ENCODE measurements around the gene CAPRIN1. TPM values are rescaled to one million over a fixed set of nuclear protein-coding genes. Genes with fewer than 3 reads are reported as not detected.

CAPRIN1 gene
- total and polyA plus RNA-seq, 7 experiments from 2014 or later: 65.0 to 227 (median 127) TPM

- DNase-seq: no peak
- Mint-ChIP-seq H3K36me3 (no peaks in the 10 kb centered on the region), H3K4me3 (no peak overlapping the region), H3K27me3 (peaks cover 0 to 7% (median 0%) of the 10 kb centered on the region in 5 donors), H3K27ac (no peak overlapping the region), H3K9me3 (no peaks in the 10 kb centered on the region), H3K4me1 (peaks cover 0 to 2% (median 0%) of the 10 kb centered on the region in 7 donors)
- CTCF ChIA-PET: no interaction called here
- H3K36me3 ChIP-seq (ENCODE audit: control insufficient read depth in 2 of 3, insufficient read depth in 3 of 3, low read length in 3 of 3): no peaks in the 10 kb centered on the region
- no peaks in the 10 kb centered on the region for H3K4me1 ChIP-seq (ENCODE audit: control insufficient read depth in 2 of 2, insufficient read depth in 2 of 2, low read length in 2 of 2)
- H3K4me3 ChIP-seq (ENCODE audit: low read length): no peak overlapping the region
- POLR2A ChIA-PET: no interaction called here
- H3K27ac ChIP-seq (ENCODE audit: low read depth, low read length): no peak overlapping the region
- no peak for ATAC-seq
- H3K9me3 ChIP-seq (ENCODE audit: control insufficient read depth in 2 of 3, low read length in 3 of 3): no peaks in the 10 kb centered on the region
- no peaks in the 10 kb centered on the region for H3K27me3 ChIP-seq (ENCODE audit: control insufficient read depth in 2 of 2, insufficient read depth in 2 of 2, low read length in 2 of 2)
- intact Hi-C loops (cut with micrococcal nuclease): no loop called here
Measured at GRCh38 chr11:34033399-34033798, 18.1 kb upstream of the CAPRIN1 start.

DNA sequence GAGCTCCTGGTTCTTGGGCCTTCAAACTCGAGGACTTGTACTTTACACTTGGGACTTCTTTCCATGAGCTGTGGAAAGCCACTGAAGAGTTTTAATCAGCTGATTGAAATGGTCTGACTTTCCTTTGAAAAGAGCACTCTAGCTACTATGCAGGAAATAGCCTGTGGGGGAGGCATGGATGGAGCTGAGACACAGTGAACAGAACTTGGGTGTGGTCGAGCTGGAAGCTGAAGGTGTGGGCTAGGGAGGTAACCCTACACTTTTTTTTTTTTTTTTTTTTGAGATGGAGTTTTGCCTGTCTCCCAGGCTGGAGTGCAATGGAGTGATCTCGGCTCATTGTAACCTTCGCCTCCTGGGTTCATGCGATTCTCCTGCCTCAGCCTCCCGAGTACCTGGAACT lies 17.5 kb upstream of the CAPRIN1 start:
- Mint-ChIP-seq H3K27ac (no peak overlapping the region), H3K9me3 (no peaks in the 10 kb centered on the region), H3K4me1 (peaks cover 0 to 2% (median 0%) of the 10 kb centered on the region in 7 donors), H3K4me3 (no peak overlapping the region), H3K36me3 (no peaks in the 10 kb centered on the region), H3K27me3 (peaks cover 0 to 5% (median 0%) of the 10 kb centered on the region in 5 donors)
- ChIA-PET POLR2A (no interaction called here), CTCF (no interaction called here)
- Histone ChIP-seq H3K36me3 (ENCODE audit: control insufficient read depth in 2 of 3, insufficient read depth in 3 of 3, low read length in 3 of 3) (no peaks in the 10 kb centered on the region), H3K9me3 (ENCODE audit: control insufficient read depth in 2 of 3, low read length in 3 of 3) (no peaks in the 10 kb centered on the region), H3K4me3 (ENCODE audit: low read length) (no peak overlapping the region), H3K27me3 (ENCODE audit: control insufficient read depth in 2 of 2, insufficient read depth in 2 of 2, low read length in 2 of 2) (no peaks in the 10 kb centered on the region), H3K4me1 (ENCODE audit: control insufficient read depth in 2 of 2, insufficient read depth in 2 of 2, low read length in 2 of 2) (no peaks in the 10 kb centered on the region), H3K27ac (ENCODE audit: low read depth, low read length) (no peak overlapping the region)
- intact Hi-C loops (cut with micrococcal nuclease): no loop called here
- ATAC-seq: no peak
- DNase-seq: no peak

GRCh38 chr11:34036456-34036855 lies 15.1 kb upstream of the CAPRIN1 start:
- Mint-ChIP-seq H3K36me3 (no peaks in the 10 kb centered on the region), H3K27ac (no peak overlapping the region), H3K27me3 (peaks cover 0 to 4% (median 0%) of the 10 kb centered on the region in 5 donors), H3K4me1 (peaks cover 0 to 2% (median 0%) of the 10 kb centered on the region in 7 donors), H3K9me3 (no peaks in the 10 kb centered on the region), H3K4me3 (no peak overlapping the region)
- ChIA-PET CTCF (no interaction called here), POLR2A (interaction anchor here (1.1 kb wide), 1 partner anchor 322 kb away, joined by 3 read pairs; the partner anchor contains the start of gene ABTB2)
- Histone ChIP-seq H3K9me3 (ENCODE audit: control insufficient read depth in 2 of 3, low read length in 3 of 3) (no peaks in the 10 kb centered on the region), H3K27ac (ENCODE audit: low read depth, low read length) (no peak overlapping the region), H3K4me1 (ENCODE audit: control insufficient read depth in 2 of 2, insufficient read depth in 2 of 2, low read length in 2 of 2) (no peaks in the 10 kb centered on the region), H3K36me3 (ENCODE audit: control insufficient read depth in 2 of 3, insufficient read depth in 3 of 3, low read length in 3 of 3) (no peaks in the 10 kb centered on the region), H3K27me3 (ENCODE audit: control insufficient read depth in 2 of 2, insufficient read depth in 2 of 2, low read length in 2 of 2) (no peaks in the 10 kb centered on the region), H3K4me3 (ENCODE audit: low read length) (no peak overlapping the region)
- DNase-seq: no peak
- no peak for ATAC-seq
- intact Hi-C loops (cut with micrococcal nuclease): no loop called here

GRCh38 chr11:34037016-34037415 lies 14.5 kb upstream of the CAPRIN1 start:
- Histone ChIP-seq H3K27ac (ENCODE audit: low read depth, low read length) (no peak overlapping the region), H3K4me1 (ENCODE audit: control insufficient read depth in 2 of 2, insufficient read depth in 2 of 2, low read length in 2 of 2) (no peaks in the 10 kb centered on the region), H3K27me3 (ENCODE audit: control insufficient read depth in 2 of 2, insufficient read depth in 2 of 2, low read length in 2 of 2) (no peaks in the 10 kb centered on the region), H3K36me3 (ENCODE audit: control insufficient read depth in 2 of 3, insufficient read depth in 3 of 3, low read length in 3 of 3) (no peaks in the 10 kb centered on the region), H3K4me3 (ENCODE audit: low read length) (no peak overlapping the region), H3K9me3 (ENCODE audit: control insufficient read depth in 2 of 3, low read length in 3 of 3) (no peaks in the 10 kb centered on the region)
- DNase-seq: no peak
- intact Hi-C loops (cut with micrococcal nuclease): no loop called here
- no peak overlapping the region for H3K27ac Mint-ChIP-seq
- peaks cover 0 to 2% (median 0%) of the 10 kb centered on the region in 7 donors for H3K4me1 Mint-ChIP-seq
- no peak overlapping the region for H3K4me3 Mint-ChIP-seq
- no peaks in the 10 kb centered on the region for H3K9me3 Mint-ChIP-seq
- ATAC-seq: no peak
- ChIA-PET CTCF (no interaction called here), POLR2A (no interaction called here)
- no peaks in the 10 kb centered on the region for H3K36me3 Mint-ChIP-seq
- peaks cover 0 to 4% (median 0%) of the 10 kb centered on the region in 5 donors for H3K27me3 Mint-ChIP-seq

DNA sequence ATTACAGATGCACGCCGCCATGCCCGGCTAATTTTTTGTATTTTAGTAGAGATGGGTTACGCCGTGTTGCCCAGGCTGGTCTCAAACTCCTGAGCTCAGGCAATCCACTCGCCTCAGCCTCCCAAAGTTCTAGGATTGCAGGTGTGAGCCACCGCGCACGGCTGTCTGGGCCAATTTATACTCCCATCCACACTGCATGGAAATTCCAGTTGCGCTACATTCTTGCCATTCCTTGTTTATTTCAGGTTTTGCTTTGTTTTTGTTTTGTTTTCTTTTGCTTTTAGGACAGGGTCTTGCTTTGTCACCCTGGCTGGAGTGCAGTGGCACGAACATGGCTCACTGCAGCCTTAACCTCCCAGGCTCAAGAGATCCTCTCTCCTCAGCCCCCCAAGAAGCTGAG lies 11.0 kb upstream of the CAPRIN1 start:
- ChIA-PET CTCF (no interaction called here), POLR2A (interaction anchor here (0.6 kb wide), 1 partner anchor 1026 kb away, joined by 3 read pairs; no protein-coding TSS in a partner anchor)
- Histone ChIP-seq H3K36me3 (ENCODE audit: control insufficient read depth in 2 of 3, insufficient read depth in 3 of 3, low read length in 3 of 3) (no peaks in the 10 kb centered on the region), H3K4me1 (ENCODE audit: control insufficient read depth in 2 of 2, insufficient read depth in 2 of 2, low read length in 2 of 2) (no peaks in the 10 kb centered on the region), H3K27ac (ENCODE audit: low read depth, low read length) (no peak overlapping the region), H3K9me3 (ENCODE audit: control insufficient read depth in 2 of 3, low read length in 3 of 3) (no peaks in the 10 kb centered on the region), H3K27me3 (ENCODE audit: control insufficient read depth in 2 of 2, insufficient read depth in 2 of 2, low read length in 2 of 2) (no peaks in the 10 kb centered on the region), H3K4me3 (ENCODE audit: low read length) (no peak overlapping the region)
- no peak overlapping the region for H3K4me3 Mint-ChIP-seq
- H3K9me3 Mint-ChIP-seq: no peaks in the 10 kb centered on the region
- H3K4me1 Mint-ChIP-seq: peaks cover 0 to 7% (median 4%) of the 10 kb centered on the region in 7 donors
- ATAC-seq (no peak), DNase-seq (no peak)
- no peak overlapping the region for H3K27ac Mint-ChIP-seq
- H3K27me3 Mint-ChIP-seq: peaks cover 5 to 14% (median 9%) of the 10 kb centered on the region in 5 donors
- H3K36me3 Mint-ChIP-seq: no peaks in the 10 kb centered on the region
- intact Hi-C loops (cut with micrococcal nuclease): no loop called here

GRCh38 chr11:34044664-34045485 lies 6.7 kb upstream of the CAPRIN1 start:
- H3K27ac ChIP-seq (ENCODE audit: low read depth, low read length): no peak overlapping the region
- no peak for DNase-seq
- H3K4me1 ChIP-seq (ENCODE audit: control insufficient read depth in 2 of 2, insufficient read depth in 2 of 2, low read length in 2 of 2): no peaks in the 10 kb centered on the region
- H3K36me3 Mint-ChIP-seq: no peaks in the 10 kb centered on the region
- no peaks in the 10 kb centered on the region for H3K9me3 Mint-ChIP-seq
- H3K27ac Mint-ChIP-seq: no peak overlapping the region
- H3K9me3 ChIP-seq (ENCODE audit: control insufficient read depth in 2 of 3, low read length in 3 of 3): no peaks in the 10 kb centered on the region
- H3K4me3 Mint-ChIP-seq: peak overlapping the region in 1 of 10 donors; percentile 8
- ChIA-PET CTCF (interaction anchor here (0.5 kb wide), 1 partner anchor 682 kb away, joined by 3 read pairs; no protein-coding TSS in a partner anchor), POLR2A (interaction anchor here (0.7 kb wide), 1 partner anchor 44 kb away, joined by 4 read pairs; no protein-coding TSS in a partner anchor)
- H3K36me3 ChIP-seq (ENCODE audit: control insufficient read depth in 2 of 3, insufficient read depth in 3 of 3, low read length in 3 of 3): no peaks in the 10 kb centered on the region
- no peak overlapping the region for H3K4me3 ChIP-seq (ENCODE audit: low read length)
- intact Hi-C loops (cut with micrococcal nuclease): no loop called here
- no peaks in the 10 kb centered on the region for H3K27me3 ChIP-seq (ENCODE audit: control insufficient read depth in 2 of 2, insufficient read depth in 2 of 2, low read length in 2 of 2)
- peaks cover 0 to 8% (median 4%) of the 10 kb centered on the region in 7 donors for H3K4me1 Mint-ChIP-seq
- peaks cover 5 to 18% (median 7%) of the 10 kb centered on the region in 5 donors for H3K27me3 Mint-ChIP-seq
- peak; percentile 78 for ATAC-seq

Data from naive thymus-derived CD4-positive, alpha-beta T cell (primary cell).